OCI-LY1 (cell line): ENCODE measurements around the gene LYSMD1.

Experiments used
- H2AFZ ChIP-seq: fragments of 200-600 bp; sonication (generic), shearing (Covaris generic); 2 replicates; pipeline ENCODE4 v1.6.0; 2014; ENCODE audit warnings: antibody characterized with exemption, mild to moderate bottlenecking, low read length
- H3F3A ChIP-seq: fragments of 200-600 bp; sonication (generic), shearing (Covaris generic); 2 replicates; pipeline ENCODE4 v1.6.0; 2014; ENCODE audit warnings: mild to moderate bottlenecking, antibody characterized with exemption, low read length, moderate library complexity; ENCODE audit not compliant: insufficient read depth
- H3K27ac ChIP-seq: fragments of 200-600 bp; sonication (generic); 2 replicates; pipeline ENCODE4 v1.5.1; 2014; ENCODE audit warnings: low read length, mixed run types, mild to moderate bottlenecking, low read depth; ENCODE audit not compliant: poor library complexity, severe bottlenecking
- H3K27me3 ChIP-seq: fragments of 200-600 bp; sonication (generic); 2 replicates; pipeline ENCODE4 v1.6.0; 2014; ENCODE audit warnings: antibody characterized with exemption, mild to moderate bottlenecking, low read length, moderate library complexity; ENCODE audit not compliant: insufficient read depth
- H3K36me3 ChIP-seq: fragments of 200-600 bp; sonication (generic); 2 replicates; pipeline ENCODE4 v1.6.1; 2014; ENCODE audit warnings: mild to moderate bottlenecking, antibody characterized with exemption, low read length, moderate library complexity, mixed read lengths; ENCODE audit not compliant: insufficient read depth
- H3K4me1 ChIP-seq: fragments of 200-600 bp; sonication (generic); 2 replicates; pipeline ENCODE4 v1.5.1; 2014; ENCODE audit warnings: mild to moderate bottlenecking, low read length, moderate library complexity; ENCODE audit not compliant: insufficient read depth, severe bottlenecking
- H3K4me2 ChIP-seq: fragments of 200-600 bp; sonication (generic), shearing (Covaris generic); 2 replicates; pipeline ENCODE4 v1.6.1; 2014; ENCODE audit warnings: low read length
- H3K4me3 ChIP-seq: fragments of 200-600 bp; sonication (generic); 2 replicates; pipeline ENCODE4 v1.5.1; 2014; ENCODE audit warnings: low read length, low read depth, mild to moderate bottlenecking, mixed read lengths; ENCODE audit not compliant: poor library complexity, severe bottlenecking
- H3K79me2 ChIP-seq: fragments of 200-600 bp; shearing (Covaris generic); 2 replicates; pipeline ENCODE4 v1.6.1; 2016; ENCODE audit warnings: mixed run types, low read length, mixed read lengths; ENCODE audit not compliant: insufficient read depth
- H3K9ac ChIP-seq: fragments of 200-600 bp; sonication (generic), shearing (Covaris generic); 2 replicates; pipeline ENCODE4 v1.6.1; 2014; ENCODE audit warnings: mild to moderate bottlenecking, low read length, mixed read lengths
- H3K9me2 ChIP-seq: fragments of 200-600 bp; sonication (generic), shearing (Covaris generic); 2 replicates; pipeline ENCODE4 v1.6.1; 2014; ENCODE audit warnings: low read depth, mild to moderate bottlenecking, low read length, mixed read lengths
- H3K9me3 ChIP-seq: fragments of 200-600 bp; shearing (Covaris generic); 2 replicates; pipeline ENCODE4 v1.6.1; 2014; ENCODE audit warnings: low read length, mixed read lengths
- H4K20me1 ChIP-seq: fragments of 200-600 bp; sonication (generic), shearing (Covaris generic); 2 replicates; pipeline ENCODE4 v1.6.0; 2016; ENCODE audit warnings: mild to moderate bottlenecking, low read length; ENCODE audit not compliant: insufficient read depth
- CTCF ChIP-seq: fragments of 200-600 bp; sonication (generic), shearing (Covaris generic); IDR thresholded peaks from 2 replicates; pipeline ENCODE4 v1.5.1; 2017; ENCODE audit warnings: mild to moderate bottlenecking, antibody characterized with exemption, low read length, moderate library complexity, mixed read lengths
- EZH2 ChIP-seq: fragments of 200-600 bp; sonication (generic), shearing (Covaris generic); IDR thresholded peaks from 2 replicates; pipeline ENCODE4 v1.8.0; 2017; ENCODE audit warnings: borderline replicate concordance, mixed run types, mild to moderate bottlenecking, antibody characterized with exemption, low read length, moderate library complexity, mixed read lengths

The LYSMD1 gene

GRCh38 chr1:151128800-151129199 lies 36.9 kb downstream of the LYSMD1 start:
- no peaks in the 10 kb centered on the region for H3K9me2 ChIP-seq
- H2AFZ ChIP-seq = no peak overlapping the region
- H3K4me2 ChIP-seq = no peak overlapping the region
- H3K79me2 ChIP-seq = no peaks in the 10 kb centered on the region
- H3F3A ChIP-seq = no peaks in the 10 kb centered on the region
- H3K27me3 ChIP-seq = no peaks in the 10 kb centered on the region; the same call in 1 of the 2 replicates
- H3K9me3 ChIP-seq = no peaks in the 10 kb centered on the region
- H3K4me1 ChIP-seq = peaks cover 15% of the 10 kb centered on the region
- H4K20me1 ChIP-seq = no peaks in the 10 kb centered on the region
- H3K4me3 ChIP-seq = no peak overlapping the region
- H3K9ac ChIP-seq = no peak overlapping the region
- TF ChIP-seq CTCF = no peak
- no peak for TF ChIP-seq EZH2
- H3K36me3 ChIP-seq = no peaks in the 10 kb centered on the region
- H3K27ac ChIP-seq = no peak overlapping the region

GRCh38 chr1:151124763-151125403 lies 40.8 kb downstream of the LYSMD1 start:
- H3K4me1 ChIP-seq = no peaks in the 10 kb centered on the region

GRCh38 chr1:151113877-151114276 lies 51.8 kb downstream of the LYSMD1 start:
- H3K79me2 ChIP-seq = no peaks in the 10 kb centered on the region
- H3K36me3 ChIP-seq = no peaks in the 10 kb centered on the region
- no peaks in the 10 kb centered on the region for H3K9me2 ChIP-seq
- no peak overlapping the region for H3K4me3 ChIP-seq
- no peak overlapping the region for H3K27ac ChIP-seq
- H3F3A ChIP-seq = no peaks in the 10 kb centered on the region
- no peaks in the 10 kb centered on the region for H3K9me3 ChIP-seq
- H3K4me2 ChIP-seq = no peak overlapping the region
- TF ChIP-seq EZH2 = no peak
- no peak for TF ChIP-seq CTCF
- H2AFZ ChIP-seq = no peak overlapping the region
- H3K27me3 ChIP-seq = no peaks in the 10 kb centered on the region
- no peaks in the 10 kb centered on the region for H4K20me1 ChIP-seq
- no peaks in the 10 kb centered on the region for H3K4me1 ChIP-seq
- H3K9ac ChIP-seq = no peak overlapping the region

More at GRCh38 chr1:151124763-151125403, 40.8 kb downstream of the LYSMD1 start:
- H3K27me3 ChIP-seq = no peaks in the 10 kb centered on the region
- no peak overlapping the region for H3K27ac ChIP-seq
- no peak overlapping the region for H2AFZ ChIP-seq
- no peak overlapping the region for H3K4me3 ChIP-seq
- H3K9me3 ChIP-seq = no peaks in the 10 kb centered on the region
- H3K36me3 ChIP-seq = no peaks in the 10 kb centered on the region
- no peak overlapping the region for H3K4me2 ChIP-seq
- H3K9me2 ChIP-seq = no peaks in the 10 kb centered on the region
- no peaks in the 10 kb centered on the region for H3K79me2 ChIP-seq
- no peaks in the 10 kb centered on the region for H3F3A ChIP-seq
- TF ChIP-seq CTCF = no peak
- no peak for TF ChIP-seq EZH2
- no peaks in the 10 kb centered on the region for H4K20me1 ChIP-seq
- H3K9ac ChIP-seq = no peak overlapping the region
